22Rv1 (cell line): ENCODE results near the gene MS4A7.

Experiments used
- H3K27ac ChIP-seq: fragments of 450-650 bp; 2 replicates; pipeline ENCODE4 v1.5.1; 2017
- CTCF ChIP-seq: fragments of 450-650 bp; IDR thresholded peaks from 2 replicates; pipeline ENCODE4 v1.5.1; 2017; ENCODE audit warnings: mild to moderate bottlenecking
- ZFX ChIP-seq: fragments of 450-650 bp; IDR thresholded peaks from 2 replicates; pipeline ENCODE4 v1.6.1; 2017; ENCODE audit warnings: antibody characterized with exemption, borderline replicate concordance

The MS4A7 gene

DNA sequence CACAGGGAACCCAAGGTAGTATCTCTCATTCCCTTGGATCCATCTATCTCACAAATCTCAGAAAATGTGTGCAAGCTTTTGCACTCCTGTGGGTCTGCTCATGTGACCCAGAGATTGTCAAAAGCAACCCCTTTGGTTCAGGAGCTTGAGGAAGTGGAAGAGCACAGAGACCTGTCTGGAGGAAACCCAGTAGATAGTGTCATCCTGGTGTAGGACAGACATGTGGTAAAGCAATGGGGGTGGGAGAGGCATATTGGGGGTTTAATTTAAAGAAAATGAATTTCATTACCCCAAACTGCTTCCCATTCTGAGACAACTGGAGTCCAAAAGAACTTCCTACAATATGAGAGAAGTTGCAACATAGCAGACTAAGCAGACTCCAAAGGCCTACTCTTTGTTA lies 12.1 kb downstream of the MS4A7 start:
- no peak for TF ChIP-seq ZFX
- TF ChIP-seq CTCF, result no peak
- no peak overlapping the region for H3K27ac ChIP-seq

GRCh38 chr11:60392361-60392760 lies 14.0 kb downstream of the MS4A7 start:
- no peak overlapping the region for H3K27ac ChIP-seq
- TF ChIP-seq CTCF (no peak), ZFX (no peak)

GRCh38 chr11:60393016-60393415 lies 14.7 kb downstream of the MS4A7 start:
- H3K27ac ChIP-seq, result no peak overlapping the region
- TF ChIP-seq ZFX (no peak), CTCF (no peak)

- TF ChIP-seq ZFX (no peak), CTCF (no peak)
- no peak overlapping the region for H3K27ac ChIP-seq
These were observed 16.5 kb downstream of the MS4A7 start for GRCh38 chr11:60394666-60395380.

DNA sequence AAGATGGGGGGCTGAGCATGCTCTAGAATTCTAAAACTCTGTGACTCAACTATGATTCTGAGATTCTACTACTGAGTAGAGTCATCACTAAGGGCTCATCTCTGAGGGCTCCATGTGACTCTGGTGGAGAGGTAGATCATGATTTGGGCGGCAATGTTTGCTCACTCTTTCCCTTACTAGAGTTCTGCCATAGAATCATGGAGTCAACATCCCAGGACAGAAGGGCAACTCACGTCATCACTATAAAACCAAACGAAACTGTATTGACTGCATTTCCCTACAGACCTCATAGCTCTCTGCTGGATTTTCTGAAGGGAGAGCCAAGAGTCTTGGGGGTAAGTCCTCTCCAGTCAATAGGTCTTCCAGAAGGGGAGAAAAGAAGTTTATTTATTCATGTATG lies 18.1 kb downstream of the MS4A7 start, which contains the start of gene MS4A14:
MS4A14 (plus strand) TSS at position 78 of the 400 bp plus-strand sequence; CDS start at position 198, 120 bp downstream.
- no peak within 1 kb of the TSS for H3K27ac ChIP-seq
- no peak for TF ChIP-seq ZFX
- no peak for TF ChIP-seq CTCF

DNA sequence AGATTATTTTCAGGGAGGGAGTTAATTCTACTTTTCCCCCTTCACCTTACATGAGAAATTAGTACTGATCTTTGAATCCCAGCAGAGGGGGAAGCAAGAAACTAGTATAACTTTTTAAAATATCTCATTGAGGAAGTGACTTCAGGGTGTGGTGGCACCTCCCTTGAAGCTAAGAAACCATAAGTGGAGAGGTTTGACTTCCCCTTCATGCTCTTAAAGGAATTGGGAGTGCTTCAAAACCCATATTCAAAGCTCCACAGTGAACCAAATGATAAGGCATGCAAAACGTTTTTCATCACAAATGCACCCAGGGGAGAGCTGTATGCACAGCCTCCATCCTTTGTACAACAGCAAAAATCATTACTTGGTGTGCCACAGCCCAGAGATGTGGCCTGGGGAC lies 18.5 kb downstream of the MS4A7 start:
- no peak overlapping the region for H3K27ac ChIP-seq
- TF ChIP-seq CTCF, result no peak
- TF ChIP-seq ZFX, result no peak

- TF ChIP-seq ZFX, result no peak
- no peak for TF ChIP-seq CTCF
- no peak overlapping the region for H3K27ac ChIP-seq
These were observed 41.7 kb downstream of the MS4A7 start for GRCh38 chr11:60420015-60420414.
